Epithelial cell of proximal tubule (primary cell): ENCODE results near the gene RIPOR3. TPM values are rescaled to one million over a fixed set of nuclear protein-coding genes. Genes with fewer than 3 reads are reported as not detected.

Source experiments
- DNase-seq: peaks from one replicate; pipeline ENCODE4 v3.0.0-alpha.2; 2011; ENCODE audit warnings: low read depth
- H3K4me3 ChIP-seq: 2 replicates; pipeline ENCODE4 v1.5.1; 2011; ENCODE audit warnings: low read depth, mild to moderate bottlenecking, low read length
- total RNA-seq: library from RNA; depleted of rRNA; stranded (reverse); fragments of >200 nt; gene quantifications from 2 replicates; pipeline ENCODE4 v1.2.3, GENCODE V29; 2015
- TF ChIP-seq, protein P1 (sequence below): conservative IDR thresholded peaks from 2 replicates; pipeline ENCODE4 v1.5.1; 2012; ENCODE audit warnings: low read depth, mild to moderate bottlenecking, low read length

Gene RIPOR3
- total RNA-seq, 1 donor from 2014 or later, result 1.8 TPM

DNA sequence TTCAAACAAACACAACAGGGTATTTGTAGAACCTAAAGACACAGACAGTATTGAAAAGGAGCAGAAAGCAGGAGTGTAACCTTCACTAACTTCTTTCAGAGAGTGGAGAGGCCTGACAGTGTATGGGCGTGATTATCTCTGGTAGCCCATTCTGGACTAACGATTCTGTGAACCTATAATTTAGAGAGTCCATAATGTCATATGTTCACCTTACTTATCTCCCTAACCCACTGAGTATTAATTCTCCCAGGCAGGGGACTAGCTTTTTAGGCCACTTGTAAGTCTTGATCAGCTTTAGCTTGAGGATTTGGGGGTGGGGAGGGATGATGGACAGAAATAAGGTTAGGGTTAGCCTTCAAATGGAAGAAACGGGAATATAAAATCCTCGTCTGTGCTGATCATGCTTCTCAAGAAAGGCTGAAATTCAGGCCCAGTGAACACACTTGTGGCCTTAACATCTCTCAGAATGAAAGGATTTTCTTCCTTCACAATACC, 37.2 kb upstream of the RIPOR3 start:
- TF ChIP-seq, protein P1, sequence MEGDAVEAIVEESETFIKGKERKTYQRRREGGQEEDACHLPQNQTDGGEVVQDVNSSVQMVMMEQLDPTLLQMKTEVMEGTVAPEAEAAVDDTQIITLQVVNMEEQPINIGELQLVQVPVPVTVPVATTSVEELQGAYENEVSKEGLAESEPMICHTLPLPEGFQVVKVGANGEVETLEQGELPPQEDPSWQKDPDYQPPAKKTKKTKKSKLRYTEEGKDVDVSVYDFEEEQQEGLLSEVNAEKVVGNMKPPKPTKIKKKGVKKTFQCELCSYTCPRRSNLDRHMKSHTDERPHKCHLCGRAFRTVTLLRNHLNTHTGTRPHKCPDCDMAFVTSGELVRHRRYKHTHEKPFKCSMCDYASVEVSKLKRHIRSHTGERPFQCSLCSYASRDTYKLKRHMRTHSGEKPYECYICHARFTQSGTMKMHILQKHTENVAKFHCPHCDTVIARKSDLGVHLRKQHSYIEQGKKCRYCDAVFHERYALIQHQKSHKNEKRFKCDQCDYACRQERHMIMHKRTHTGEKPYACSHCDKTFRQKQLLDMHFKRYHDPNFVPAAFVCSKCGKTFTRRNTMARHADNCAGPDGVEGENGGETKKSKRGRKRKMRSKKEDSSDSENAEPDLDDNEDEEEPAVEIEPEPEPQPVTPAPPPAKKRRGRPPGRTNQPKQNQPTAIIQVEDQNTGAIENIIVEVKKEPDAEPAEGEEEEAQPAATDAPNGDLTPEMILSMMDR, result no peak
- H3K4me3 ChIP-seq, result no peak overlapping the region
- DNase-seq, result no peak

DNA sequence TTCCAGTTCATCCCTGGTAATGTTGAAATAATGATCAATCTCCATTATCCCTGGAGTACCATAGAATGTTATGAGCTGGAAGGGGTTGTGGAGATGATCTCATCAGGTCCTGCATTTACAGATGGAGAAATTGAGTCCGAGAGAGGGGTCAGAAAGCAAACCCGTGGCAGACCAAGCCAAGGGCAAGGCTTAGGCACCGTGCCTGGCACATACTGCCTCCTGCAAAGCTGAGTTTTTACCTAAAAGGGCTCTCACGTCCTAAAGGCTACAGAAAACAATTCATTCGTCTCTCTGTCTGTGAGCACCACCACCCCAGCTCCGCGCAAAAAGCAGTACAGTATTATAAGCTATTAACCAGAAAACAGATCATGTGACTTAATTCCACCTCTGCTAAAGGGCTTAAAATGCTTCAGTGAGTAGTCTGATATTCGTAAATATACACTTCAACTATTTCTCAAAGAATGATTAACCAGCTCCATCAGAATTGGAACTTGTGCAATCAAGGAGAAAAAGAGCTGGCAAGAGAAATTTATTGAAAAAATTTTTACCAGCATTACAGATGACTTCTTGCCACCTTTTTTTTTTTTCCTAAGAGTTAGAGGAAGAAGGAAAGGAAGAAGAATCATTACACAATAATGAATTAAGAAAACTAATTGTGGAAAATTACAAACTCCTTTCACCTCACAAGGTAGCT, 36.6 kb upstream of the RIPOR3 start:
- peak; percentile 94 for DNase-seq
- peak overlapping the region; percentile 10 for H3K4me3 ChIP-seq
- TF ChIP-seq, protein P1, result no peak

DNA sequence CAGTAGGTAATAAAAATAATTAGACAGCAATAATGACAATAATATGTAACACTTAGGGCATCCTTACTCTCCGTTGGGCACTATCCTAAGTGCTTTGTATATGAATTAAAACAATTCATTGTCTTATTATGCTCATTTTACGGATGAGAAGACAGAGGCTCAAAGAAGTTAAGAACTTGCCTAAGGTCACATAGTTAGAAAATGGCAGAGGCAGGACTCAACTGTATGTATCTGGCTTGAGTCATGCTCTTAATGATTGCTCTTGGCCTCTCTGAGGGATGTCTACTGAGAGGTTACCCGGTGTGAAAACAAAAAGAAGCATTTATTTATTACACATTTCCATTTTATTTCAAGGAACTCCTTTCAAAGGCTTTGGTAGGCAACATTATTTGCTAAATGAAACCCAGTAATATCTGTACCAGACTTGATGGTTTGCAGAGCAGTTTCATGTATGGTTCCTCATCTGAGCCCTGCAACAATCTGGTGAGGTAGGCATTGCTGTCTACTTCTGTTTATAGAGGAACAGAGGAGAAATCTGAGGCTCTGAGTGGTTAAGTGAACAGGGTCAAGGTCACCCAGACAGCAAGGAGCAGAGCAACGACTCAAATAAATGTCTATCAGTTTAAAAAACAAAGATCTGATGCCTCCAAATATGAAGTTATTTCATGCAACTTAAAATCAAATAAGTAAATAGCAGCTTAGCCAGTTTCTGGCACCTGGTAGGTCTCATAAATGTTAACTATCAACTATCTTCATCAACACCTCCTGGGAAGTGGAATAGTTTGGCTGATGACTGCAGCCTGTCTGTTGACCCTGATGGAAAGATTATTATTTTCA, 35.8 kb upstream of the RIPOR3 start:
- TF ChIP-seq, protein P1, result no peak

DNA sequence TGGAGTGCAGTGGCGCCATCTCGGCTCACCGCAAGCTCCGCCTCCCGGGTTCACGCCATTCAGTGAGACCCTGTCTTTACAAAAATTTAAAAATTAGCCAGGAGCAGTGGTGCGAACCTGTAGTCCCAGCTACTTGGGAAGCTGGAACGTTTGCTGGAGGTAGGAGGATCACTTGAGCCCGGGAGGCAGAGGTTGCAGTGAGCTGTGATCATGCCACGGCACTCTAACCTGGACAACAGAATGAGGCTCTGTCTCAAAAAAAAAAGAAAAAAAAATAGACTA, 34.3 kb upstream of the RIPOR3 start:
- H3K4me3 ChIP-seq, result no peak overlapping the region
- TF ChIP-seq, protein P1, result no peak
- DNase-seq, result no peak

More for the DNA sequence above, 35.8 kb upstream of the RIPOR3 start:
- DNase-seq, result no peak
- H3K4me3 ChIP-seq, result peak overlapping the region; percentile 10

DNA sequence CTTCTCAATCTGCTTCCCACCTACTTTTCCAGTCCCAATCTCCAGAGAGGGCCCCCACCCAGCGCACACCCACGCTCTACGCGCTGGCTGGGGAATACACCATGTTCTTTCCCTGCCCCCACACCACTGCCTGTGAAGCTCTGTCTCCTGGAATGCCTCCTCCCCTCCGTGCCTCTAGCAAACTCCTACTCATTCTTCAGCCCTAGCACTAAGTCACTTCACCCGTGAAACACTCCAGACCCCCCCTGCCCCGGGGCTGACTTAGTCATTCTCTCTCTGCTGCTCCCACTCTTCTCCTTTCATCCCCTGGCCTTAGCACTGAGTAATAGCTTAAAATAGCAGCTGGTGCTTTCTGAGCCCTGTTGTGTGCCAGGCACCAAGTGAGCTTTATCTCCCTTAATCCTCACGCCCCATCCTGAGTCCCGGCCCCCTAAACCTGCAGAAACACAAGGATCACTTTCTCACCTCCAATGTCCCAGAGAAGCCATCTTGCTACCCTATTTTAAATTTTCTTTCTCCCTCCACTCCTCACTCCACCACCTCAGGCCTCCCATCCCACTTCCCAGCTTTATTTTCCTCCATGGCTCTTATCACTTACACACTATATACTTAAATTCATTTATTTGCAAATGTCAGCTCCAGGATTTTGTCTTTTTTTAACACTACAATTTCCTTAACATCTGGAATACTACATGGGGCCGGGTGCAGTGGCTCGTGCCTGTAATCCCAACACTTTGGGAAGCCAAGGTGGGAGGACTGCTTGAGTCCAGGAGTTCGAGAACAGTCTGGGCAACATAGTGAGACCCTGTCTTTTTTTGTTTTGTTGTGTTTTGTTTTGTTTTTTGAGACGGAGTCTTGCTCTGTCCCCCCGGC, 33.7 kb upstream of the RIPOR3 start:
- TF ChIP-seq, protein P1, result no peak
- H3K4me3 ChIP-seq, result no peak overlapping the region
- DNase-seq, result peak; percentile 89

DNA sequence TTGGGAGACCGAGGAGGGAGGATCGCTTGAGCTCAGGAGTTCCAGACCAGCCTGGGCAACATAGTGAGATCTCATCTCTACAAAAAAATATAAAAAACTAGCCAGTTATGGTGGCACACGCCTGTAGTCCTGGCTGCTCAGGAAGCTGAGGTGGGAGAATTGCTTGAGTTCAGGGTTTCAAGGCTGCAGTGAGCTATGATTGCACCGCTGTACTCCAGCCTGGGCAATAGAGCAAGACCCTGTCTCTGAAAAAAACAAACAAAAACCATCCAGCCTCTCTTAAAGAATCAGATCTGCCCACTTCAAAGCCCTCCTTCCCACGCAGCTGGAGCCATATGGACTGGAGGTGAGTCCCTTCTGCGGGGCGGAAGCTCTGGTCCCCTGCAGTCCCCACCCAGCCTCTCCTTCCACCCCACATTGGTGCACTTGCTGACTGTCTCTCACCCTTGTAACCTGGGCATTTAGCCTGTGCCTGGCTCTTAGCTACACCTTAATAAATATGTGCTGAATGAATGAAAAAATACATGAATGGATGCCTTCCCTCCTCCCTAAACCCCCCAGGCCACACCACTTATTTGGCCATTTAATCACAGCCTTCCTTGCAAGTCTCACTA, 32.9 kb upstream of the RIPOR3 start:
- TF ChIP-seq, protein P1, result no peak
- H3K4me3 ChIP-seq, result no peak overlapping the region
- DNase-seq, result no peak
